Retinal pigment epithelial cell (primary cell): ENCODE measurements around the gene MYOZ1.
A peak's percentile ranks its signal among the peaks of the same experiment; 100 is the strongest.
"Not testable (repeated sequence)": the region's sequence is repeated elsewhere in the genome, so short reads cannot be mapped to it uniquely, and the experiment has no call there.

Experiments used
- DNase-seq: peaks from one replicate; pipeline ENCODE4 v3.0.0-alpha.2; 2010; ENCODE audit warnings: low read depth
- H3K4me3 ChIP-seq: 2 replicates; pipeline ENCODE4 v1.5.1; 2011; ENCODE audit warnings: mild to moderate bottlenecking, low read length, control low read depth, moderate library complexity
- TF ChIP-seq, protein P1 (sequence below): conservative IDR thresholded peaks from 2 replicates; pipeline ENCODE4 v1.5.1; 2011; ENCODE audit warnings: low read depth, low read length, control low read depth, inconsistent platforms

Gene MYOZ1, protein sequence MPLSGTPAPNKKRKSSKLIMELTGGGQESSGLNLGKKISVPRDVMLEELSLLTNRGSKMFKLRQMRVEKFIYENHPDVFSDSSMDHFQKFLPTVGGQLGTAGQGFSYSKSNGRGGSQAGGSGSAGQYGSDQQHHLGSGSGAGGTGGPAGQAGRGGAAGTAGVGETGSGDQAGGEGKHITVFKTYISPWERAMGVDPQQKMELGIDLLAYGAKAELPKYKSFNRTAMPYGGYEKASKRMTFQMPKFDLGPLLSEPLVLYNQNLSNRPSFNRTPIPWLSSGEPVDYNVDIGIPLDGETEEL

DNA sequence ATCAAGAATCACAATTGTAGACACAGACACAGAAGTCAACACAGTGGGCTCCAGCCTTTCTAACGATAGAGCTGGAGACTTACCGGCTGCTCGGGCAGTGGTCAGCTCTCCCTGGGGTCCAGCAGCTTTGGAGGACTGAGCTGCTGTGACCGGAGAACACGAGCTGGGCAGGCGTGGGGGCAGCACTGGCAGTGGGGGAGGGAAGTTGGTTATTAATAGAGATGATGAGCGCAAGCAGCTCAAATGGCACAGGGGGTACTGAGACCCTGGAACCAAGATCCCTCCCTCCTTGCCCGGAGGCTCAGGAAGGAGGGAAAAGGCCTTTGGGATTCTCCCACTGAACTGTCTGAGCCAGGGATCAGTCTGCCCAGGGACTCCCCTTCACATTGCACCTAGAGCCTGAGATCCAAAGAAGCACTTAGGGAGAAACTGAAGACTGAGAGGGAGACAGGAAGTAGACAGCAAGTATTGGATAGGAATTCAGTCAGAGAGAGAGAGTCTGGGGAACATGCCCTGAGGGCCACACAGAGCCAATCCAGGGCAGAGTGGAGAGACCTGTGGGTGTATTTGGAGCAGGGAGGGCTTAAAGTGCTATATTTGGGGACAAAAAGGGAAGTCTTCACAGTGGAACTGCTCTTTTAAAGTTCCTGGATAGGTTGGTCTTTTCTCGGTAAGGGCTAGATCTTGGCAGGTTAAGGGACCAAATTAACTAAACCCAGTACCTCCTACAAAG, at the start of gene MYOZ1:
Gene MYOZ1, minus strand, starts transcription at position 147 of the 733 bp plus-strand sequence. CDS start 1,457 bp downstream, outside the sequence.
- TF ChIP-seq, protein P1, sequence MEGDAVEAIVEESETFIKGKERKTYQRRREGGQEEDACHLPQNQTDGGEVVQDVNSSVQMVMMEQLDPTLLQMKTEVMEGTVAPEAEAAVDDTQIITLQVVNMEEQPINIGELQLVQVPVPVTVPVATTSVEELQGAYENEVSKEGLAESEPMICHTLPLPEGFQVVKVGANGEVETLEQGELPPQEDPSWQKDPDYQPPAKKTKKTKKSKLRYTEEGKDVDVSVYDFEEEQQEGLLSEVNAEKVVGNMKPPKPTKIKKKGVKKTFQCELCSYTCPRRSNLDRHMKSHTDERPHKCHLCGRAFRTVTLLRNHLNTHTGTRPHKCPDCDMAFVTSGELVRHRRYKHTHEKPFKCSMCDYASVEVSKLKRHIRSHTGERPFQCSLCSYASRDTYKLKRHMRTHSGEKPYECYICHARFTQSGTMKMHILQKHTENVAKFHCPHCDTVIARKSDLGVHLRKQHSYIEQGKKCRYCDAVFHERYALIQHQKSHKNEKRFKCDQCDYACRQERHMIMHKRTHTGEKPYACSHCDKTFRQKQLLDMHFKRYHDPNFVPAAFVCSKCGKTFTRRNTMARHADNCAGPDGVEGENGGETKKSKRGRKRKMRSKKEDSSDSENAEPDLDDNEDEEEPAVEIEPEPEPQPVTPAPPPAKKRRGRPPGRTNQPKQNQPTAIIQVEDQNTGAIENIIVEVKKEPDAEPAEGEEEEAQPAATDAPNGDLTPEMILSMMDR, result no peak
- no peak for DNase-seq
- H3K4me3 ChIP-seq, result no peak within 1 kb of the TSS

DNA sequence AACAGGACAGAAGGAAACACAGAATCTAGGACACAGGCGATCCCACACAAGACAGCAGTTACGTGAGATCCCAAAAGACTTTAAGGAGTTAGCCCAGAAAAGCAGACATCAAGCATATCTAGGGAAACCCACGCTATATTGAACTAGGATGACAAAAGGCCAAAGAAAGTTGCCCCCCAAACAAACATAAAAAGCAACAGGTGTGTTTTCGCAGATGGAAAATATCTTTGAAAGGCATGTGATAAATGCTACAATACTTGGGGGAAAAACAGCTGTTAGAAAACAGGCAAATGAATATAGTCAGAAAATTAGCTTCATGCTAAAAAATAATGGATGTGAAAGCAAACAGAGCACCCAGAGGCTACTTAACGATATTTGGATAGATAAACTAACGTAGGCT, 49.5 kb upstream of the MYOZ1 start:
- DNase-seq, H3K4me3 ChIP-seq: not testable (repeated sequence)

DNA sequence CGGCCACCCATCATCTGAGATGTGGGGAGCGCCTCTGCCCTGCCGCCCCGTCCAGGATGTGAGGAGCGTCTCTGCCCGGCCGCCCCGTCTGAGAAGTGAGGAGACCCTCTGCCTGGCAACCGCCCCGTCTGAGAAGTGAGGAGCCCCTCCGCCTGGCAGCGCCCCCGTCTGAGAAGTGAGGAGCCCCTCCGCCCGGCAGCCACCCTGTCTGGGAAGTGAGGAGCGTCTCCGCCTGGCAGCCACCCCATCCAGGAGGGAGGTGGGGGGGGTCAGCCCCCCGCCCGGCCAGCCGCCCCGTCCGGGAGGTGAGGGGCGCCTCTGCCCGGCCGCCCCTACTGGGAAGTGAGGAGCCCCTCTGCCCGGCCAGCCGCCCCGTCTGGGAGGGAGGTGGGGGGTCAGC, 48.3 kb upstream of the MYOZ1 start:
- H3K4me3 ChIP-seq, result not testable (repeated sequence)

DNA sequence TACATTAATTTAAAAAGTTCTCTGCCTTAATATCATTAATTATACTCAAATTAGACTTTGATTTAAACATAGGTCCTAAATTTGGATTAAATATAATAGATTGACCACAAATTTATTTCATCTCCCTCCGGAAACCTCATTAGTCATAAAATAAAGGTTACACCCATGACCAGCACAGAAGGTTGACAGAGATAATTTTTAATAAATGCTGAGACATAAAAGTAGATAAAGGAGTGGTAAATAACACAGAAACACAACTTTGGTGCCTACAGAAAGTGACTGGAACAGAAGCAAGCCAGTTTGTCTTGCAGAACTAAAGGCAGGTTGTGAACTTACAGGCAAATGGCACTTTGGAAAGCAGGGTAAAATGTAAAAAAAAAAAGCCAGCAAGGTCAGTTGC, 46.4 kb upstream of the MYOZ1 start:
- not testable (repeated sequence) for DNase-seq, H3K4me3 ChIP-seq

More for the DNA sequence above, 48.3 kb upstream of the MYOZ1 start:
- DNase-seq, result not testable (repeated sequence)

DNA sequence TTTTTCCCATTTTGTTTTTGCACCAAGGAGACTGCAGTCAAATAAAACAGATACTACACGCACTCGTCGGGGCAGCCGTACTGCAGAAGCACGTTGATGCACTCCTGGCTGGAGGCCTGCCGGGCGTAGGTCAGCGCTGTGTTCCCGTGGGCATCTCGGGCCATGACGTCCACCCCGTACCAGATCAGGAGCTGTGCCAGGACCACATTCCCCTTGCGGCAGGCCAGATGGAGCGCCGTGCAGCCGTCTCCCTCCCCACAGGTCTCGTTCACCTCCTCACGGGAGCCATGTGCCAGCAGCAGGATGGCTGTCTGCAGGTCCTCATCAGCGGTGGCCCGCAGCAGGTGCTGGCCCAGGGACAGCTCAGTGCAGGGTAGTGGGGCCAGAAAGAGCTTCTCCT, 33.3 kb upstream of the MYOZ1 start:
- H3K4me3 ChIP-seq, DNase-seq: not testable (repeated sequence)

DNA sequence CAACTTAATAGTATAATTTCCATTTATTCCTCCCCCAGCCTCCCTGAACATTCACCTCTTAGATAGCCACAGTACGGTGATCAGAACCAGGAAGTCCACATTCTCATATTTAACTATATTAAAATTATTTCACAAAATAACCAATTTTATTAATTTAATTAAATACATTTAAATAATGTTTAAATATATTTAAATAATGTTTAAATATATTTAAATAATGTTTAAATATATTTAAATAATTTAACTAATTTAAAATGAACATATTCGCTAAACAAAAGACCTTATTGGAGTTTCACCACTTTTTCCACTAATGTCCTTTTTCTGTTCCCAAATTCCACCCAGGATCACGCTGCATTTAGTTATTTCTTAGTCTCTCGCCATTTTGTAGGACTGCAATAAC, 27.1 kb upstream of the MYOZ1 start:
- not testable (repeated sequence) for DNase-seq, H3K4me3 ChIP-seq

DNA sequence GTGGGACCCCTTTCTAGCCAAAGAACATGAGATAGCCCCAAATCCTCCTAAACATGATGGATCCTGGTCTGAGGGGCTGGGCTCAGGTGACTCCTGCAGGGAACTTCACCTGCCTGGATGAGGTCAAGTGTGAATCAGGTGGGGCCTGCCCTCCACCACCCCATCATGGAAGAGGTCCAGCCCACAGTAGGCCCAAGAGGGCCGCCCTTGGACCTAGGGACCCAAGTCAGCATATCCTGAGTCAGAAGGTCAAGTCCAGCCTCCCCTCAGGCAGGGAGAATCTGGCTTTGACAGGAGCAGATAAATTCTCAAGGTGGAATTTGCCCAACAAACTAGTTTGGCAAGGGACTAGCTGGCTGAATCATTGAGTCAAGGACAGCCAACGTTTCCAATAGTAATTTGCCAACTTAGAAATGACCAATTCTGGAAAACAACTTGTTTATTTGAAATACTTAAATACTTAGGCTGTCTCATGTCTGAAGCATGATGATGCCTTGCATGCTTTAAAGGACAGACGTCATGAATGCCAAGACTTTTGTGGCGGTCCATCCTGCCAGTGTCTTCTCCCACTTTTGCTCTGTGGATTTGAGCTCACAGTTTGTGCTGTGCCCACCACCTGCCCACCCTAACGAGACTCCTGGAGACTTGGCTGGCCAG, 25.0 kb upstream of the MYOZ1 start:
- not testable (repeated sequence) for DNase-seq, H3K4me3 ChIP-seq

DNA sequence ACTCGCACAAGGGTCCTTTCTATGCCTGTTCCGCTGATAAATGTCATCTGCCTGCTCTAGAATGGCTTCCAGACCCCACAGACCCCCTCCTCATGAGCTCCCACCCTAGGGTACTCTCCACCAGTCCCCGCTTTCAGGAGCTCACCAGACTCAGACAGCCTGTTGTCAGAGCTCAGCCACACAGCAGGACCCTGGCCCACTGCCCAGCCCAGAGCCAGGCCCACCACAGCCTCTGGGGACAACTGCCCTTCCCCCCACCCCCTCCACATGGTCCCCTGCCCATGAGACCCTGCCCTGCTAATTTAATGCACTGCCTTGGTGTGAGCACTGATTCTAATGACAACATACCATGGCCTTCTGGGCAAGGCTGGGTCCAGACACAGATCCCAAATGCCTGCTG, 24.3 kb upstream of the MYOZ1 start:
- not testable (repeated sequence) for DNase-seq, H3K4me3 ChIP-seq

DNA sequence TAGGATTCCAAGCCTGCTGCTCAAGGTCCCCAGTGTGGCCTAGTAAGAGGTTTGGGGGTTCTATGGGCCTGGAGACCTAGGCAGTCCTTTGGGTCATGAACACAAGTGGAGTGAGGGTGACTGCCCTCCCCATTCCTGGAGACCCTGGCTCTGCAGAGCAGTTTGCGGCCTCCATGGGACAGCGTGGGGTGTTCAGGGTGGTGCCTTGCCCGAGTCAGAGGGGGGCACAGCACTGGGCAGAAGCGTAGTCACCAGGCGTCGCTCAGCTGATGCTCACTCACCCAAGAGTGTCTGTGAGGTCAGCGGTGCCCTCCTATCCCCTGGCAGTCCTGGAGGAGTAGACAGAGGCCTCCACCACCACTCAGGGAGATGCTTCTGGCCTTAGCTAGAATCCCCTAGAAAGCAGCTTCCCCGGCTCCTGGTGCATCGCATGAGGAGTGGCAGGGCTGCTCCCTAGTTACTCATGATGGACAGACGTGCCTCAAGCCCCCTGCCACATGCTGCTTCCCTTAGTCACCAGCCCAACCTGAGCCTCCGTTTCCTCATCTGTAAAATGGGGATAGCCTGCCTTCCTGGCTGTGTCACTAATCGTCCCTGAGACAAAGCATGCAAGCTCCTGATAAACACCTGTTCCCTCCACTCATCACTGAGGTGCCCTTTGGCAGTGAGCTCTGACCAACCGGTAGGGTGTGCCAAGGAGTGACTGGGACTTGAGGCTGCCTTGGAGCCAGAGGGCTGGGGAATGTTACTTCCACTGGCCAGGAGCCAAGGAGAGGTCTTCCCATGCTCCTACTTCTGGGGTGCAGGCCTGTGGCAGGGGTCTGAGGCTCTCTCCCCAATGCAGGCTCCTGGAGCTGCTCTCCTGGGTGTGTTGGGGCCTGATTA, 23.1 kb upstream of the MYOZ1 start:
- DNase-seq, H3K4me3 ChIP-seq: not testable (repeated sequence)
- TF ChIP-seq, protein P1, result peak; percentile 3

DNA sequence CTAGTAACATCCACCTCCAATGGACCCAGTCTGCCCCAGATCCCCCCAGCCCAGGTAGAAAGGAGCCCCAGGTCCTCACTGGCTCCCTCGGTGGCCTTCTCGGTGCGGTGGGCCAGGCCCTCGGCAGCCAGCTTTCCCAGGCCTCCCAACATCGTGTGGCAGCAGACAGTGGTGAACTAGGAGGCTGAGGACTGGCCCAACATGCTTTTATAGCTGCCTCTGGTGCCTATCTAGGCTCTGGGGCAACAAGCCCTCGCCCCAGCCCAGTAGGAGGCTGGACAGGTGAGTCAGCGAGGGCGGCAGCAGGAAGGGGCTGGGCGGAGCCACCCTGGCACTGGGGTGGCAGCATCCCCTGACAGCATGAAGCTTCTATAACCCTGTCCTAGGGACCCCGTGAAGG, 22.3 kb upstream of the MYOZ1 start:
- not testable (repeated sequence) for H3K4me3 ChIP-seq, DNase-seq

DNA sequence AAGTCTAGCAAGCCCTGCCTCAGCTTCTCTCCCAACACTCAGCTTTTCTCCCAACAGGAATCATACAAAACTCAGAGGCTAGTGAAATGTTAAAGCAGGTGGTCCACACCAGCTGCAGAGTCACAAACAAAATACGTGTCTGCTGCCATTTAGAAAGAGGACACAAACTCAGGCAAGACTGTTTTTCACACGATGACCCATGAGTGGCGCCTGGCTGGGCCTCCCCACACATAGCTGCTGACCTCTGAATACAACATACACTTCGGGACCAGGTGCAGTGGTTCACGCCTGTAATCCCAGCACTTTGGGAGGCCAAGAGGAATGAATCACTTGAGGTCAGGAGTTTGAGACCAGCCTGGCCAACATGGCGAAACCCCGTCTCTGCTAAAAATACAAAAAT, 21.4 kb upstream of the MYOZ1 start:
- DNase-seq, H3K4me3 ChIP-seq: not testable (repeated sequence)
